HepG2 (cell line): ENCODE measurements around the gene PRR19. TPM values are rescaled to one million over a fixed set of nuclear protein-coding genes. Genes with fewer than 3 reads are reported as not detected.
A peak's percentile ranks its signal among the peaks of the same experiment; 100 is the strongest.

Experiments used
- AGO2 ChIP-seq: fragments of 200-400 bp; formaldehyde crosslinking; optimal IDR thresholded peaks from 2 replicates; pipeline ENCODE3; 2017; ENCODE audit warnings: mild to moderate bottlenecking, low read depth, low read length, moderate library complexity
- HNRNPLL ChIP-seq: fragments of 200-400 bp; formaldehyde crosslinking; IDR thresholded peaks from 2 replicates; pipeline ENCODE4 v1.6.1; 2017; ENCODE audit warnings: mild to moderate bottlenecking, low read depth, low read length; ENCODE audit not compliant: poor library complexity, severe bottlenecking
- NFYB ChIP-seq: sonication (generic); formaldehyde crosslinking; IDR thresholded peaks from 2 replicates; pipeline ENCODE4 v1.4.0; 2020; ENCODE audit warnings: missing genetic modification reagents
- NFYC ChIP-seq: IDR thresholded peaks from 2 replicates; pipeline ENCODE4 v1.6.1; 2016; ENCODE audit warnings: missing genetic modification reagents, missing compliant biosample characterization
- TOPORS ChIP-seq: sonication (generic); formaldehyde crosslinking; IDR thresholded peaks from 2 replicates; pipeline ENCODE4 v1.8.0; 2023; ENCODE audit warnings: mild to moderate bottlenecking, missing genetic modification reagents
- ZNF18 ChIP-seq: sonication (generic); formaldehyde crosslinking; IDR thresholded peaks from 2 replicates; pipeline ENCODE4 v1.8.0; 2022; ENCODE audit warnings: mild to moderate bottlenecking, missing genetic modification reagents; ENCODE audit not compliant: insufficient replicate concordance
- ZNF235 ChIP-seq: sonication (generic); formaldehyde crosslinking; IDR thresholded peaks from 2 replicates; pipeline ENCODE4 v1.8.1; 2023; ENCODE audit warnings: mild to moderate bottlenecking, missing genetic modification reagents, borderline replicate concordance
- ZNF619 ChIP-seq: sonication (generic); formaldehyde crosslinking; IDR thresholded peaks from 2 replicates; pipeline ENCODE4 v1.4.0; 2020; ENCODE audit warnings: mild to moderate bottlenecking, missing genetic modification reagents
- polyA plus RNA-seq, 8 experiments: library from polyadenylated mRNA; depleted of rRNA in 3 of 8; stranded (reverse) in 7 of 8; unstranded in 1 of 8; fragments of >200 nt; fragmentation: Illumina TruSeq in 4 of 8; extraction: Trizol in 4 of 8; gene quantifications; 2 replicates each; pipeline versions ENCODE4 v1.2.1 to v1.2.3, GENCODE V29; 2011 to 2016; ENCODE audit warnings: low read depth in 4 of 8, missing spikeins in 1 of 8, mixed read lengths in 1 of 8; ENCODE audit not compliant: insufficient read depth in 1 of 8
- total RNA-seq, 5 experiments: library from RNA; depleted of rRNA; stranded (reverse); fragments of >200 nt; fragmentation: Illumina TruSeq; extraction: Trizol; gene quantifications; 2 replicates each; pipeline ENCODE4 v1.2.3, GENCODE V29; 2016; ENCODE audit warnings: low read depth in 1 of 5
- TF ChIP-seq, protein P1 (sequence below): fragments of 450-650 bp; IDR thresholded peaks from 2 replicates; pipeline ENCODE4 v1.6.1; 2017; ENCODE audit warnings: mild to moderate bottlenecking
- TF ChIP-seq, protein P2 (sequence below): sonication (generic); formaldehyde crosslinking; IDR thresholded peaks from 2 replicates; pipeline ENCODE4 v1.8.0; 2022; ENCODE audit warnings: mild to moderate bottlenecking, missing genetic modification reagents
- TF ChIP-seq, protein P3 (sequence below): sonication (generic); formaldehyde crosslinking; IDR thresholded peaks from 2 replicates; pipeline ENCODE4 v1.5.1; 2020; ENCODE audit warnings: mild to moderate bottlenecking, missing genetic modification reagents, borderline replicate concordance
- TF ChIP-seq, protein P4 (sequence below): sonication (generic); formaldehyde crosslinking; IDR thresholded peaks from 2 replicates; pipeline ENCODE4 v1.8.0; 2023; ENCODE audit warnings: mild to moderate bottlenecking, missing genetic modification reagents

The PRR19 gene
- total and polyA plus RNA-seq, 2 of the 13 experiments (the other 11 are each of a cell fraction or from before 2014, with no cell fraction given): 0.21 to 0.33 TPM

- TF ChIP-seq, protein P1, sequence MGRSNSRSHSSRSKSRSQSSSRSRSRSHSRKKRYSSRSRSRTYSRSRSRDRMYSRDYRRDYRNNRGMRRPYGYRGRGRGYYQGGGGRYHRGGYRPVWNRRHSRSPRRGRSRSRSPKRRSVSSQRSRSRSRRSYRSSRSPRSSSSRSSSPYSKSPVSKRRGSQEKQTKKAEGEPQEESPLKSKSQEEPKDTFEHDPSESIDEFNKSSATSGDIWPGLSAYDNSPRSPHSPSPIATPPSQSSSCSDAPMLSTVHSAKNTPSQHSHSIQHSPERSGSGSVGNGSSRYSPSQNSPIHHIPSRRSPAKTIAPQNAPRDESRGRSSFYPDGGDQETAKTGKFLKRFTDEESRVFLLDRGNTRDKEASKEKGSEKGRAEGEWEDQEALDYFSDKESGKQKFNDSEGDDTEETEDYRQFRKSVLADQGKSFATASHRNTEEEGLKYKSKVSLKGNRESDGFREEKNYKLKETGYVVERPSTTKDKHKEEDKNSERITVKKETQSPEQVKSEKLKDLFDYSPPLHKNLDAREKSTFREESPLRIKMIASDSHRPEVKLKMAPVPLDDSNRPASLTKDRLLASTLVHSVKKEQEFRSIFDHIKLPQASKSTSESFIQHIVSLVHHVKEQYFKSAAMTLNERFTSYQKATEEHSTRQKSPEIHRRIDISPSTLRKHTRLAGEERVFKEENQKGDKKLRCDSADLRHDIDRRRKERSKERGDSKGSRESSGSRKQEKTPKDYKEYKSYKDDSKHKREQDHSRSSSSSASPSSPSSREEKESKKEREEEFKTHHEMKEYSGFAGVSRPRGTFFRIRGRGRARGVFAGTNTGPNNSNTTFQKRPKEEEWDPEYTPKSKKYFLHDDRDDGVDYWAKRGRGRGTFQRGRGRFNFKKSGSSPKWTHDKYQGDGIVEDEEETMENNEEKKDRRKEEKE: no peak
- TF ChIP-seq HNRNPLL (peak; percentile 38), ZNF18 (no peak), NFYC (no peak), NFYB (CRISPR knock-in tag) (no peak), ZNF619 (CRISPR knock-in tag) (no peak), ZNF235 (CRISPR knock-in tag) (no peak; the same call in 1 of the 2 replicates), AGO2 (peak; percentile 43), TOPORS (no peak)
- TF ChIP-seq, protein P2, sequence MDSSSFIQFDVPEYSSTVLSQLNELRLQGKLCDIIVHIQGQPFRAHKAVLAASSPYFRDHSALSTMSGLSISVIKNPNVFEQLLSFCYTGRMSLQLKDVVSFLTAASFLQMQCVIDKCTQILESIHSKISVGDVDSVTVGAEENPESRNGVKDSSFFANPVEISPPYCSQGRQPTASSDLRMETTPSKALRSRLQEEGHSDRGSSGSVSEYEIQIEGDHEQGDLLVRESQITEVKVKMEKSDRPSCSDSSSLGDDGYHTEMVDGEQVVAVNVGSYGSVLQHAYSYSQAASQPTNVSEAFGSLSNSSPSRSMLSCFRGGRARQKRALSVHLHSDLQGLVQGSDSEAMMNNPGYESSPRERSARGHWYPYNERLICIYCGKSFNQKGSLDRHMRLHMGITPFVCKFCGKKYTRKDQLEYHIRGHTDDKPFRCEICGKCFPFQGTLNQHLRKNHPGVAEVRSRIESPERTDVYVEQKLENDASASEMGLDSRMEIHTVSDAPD (CRISPR knock-in tag): no peak
- TF ChIP-seq, protein P3, sequence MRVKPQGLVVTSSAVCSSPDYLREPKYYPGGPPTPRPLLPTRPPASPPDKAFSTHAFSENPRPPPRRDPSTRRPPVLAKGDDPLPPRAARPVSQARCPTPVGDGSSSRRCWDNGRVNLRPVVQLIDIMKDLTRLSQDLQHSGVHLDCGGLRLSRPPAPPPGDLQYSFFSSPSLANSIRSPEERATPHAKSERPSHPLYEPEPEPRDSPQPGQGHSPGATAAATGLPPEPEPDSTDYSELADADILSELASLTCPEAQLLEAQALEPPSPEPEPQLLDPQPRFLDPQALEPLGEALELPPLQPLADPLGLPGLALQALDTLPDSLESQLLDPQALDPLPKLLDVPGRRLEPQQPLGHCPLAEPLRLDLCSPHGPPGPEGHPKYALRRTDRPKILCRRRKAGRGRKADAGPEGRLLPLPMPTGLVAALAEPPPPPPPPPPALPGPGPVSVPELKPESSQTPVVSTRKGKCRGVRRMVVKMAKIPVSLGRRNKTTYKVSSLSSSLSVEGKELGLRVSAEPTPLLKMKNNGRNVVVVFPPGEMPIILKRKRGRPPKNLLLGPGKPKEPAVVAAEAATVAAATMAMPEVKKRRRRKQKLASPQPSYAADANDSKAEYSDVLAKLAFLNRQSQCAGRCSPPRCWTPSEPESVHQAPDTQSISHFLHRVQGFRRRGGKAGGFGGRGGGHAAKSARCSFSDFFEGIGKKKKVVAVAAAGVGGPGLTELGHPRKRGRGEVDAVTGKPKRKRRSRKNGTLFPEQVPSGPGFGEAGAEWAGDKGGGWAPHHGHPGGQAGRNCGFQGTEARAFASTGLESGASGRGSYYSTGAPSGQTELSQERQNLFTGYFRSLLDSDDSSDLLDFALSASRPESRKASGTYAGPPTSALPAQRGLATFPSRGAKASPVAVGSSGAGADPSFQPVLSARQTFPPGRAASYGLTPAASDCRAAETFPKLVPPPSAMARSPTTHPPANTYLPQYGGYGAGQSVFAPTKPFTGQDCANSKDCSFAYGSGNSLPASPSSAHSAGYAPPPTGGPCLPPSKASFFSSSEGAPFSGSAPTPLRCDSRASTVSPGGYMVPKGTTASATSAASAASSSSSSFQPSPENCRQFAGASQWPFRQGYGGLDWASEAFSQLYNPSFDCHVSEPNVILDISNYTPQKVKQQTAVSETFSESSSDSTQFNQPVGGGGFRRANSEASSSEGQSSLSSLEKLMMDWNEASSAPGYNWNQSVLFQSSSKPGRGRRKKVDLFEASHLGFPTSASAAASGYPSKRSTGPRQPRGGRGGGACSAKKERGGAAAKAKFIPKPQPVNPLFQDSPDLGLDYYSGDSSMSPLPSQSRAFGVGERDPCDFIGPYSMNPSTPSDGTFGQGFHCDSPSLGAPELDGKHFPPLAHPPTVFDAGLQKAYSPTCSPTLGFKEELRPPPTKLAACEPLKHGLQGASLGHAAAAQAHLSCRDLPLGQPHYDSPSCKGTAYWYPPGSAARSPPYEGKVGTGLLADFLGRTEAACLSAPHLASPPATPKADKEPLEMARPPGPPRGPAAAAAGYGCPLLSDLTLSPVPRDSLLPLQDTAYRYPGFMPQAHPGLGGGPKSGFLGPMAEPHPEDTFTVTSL (CRISPR knock-in tag): no peak
- TF ChIP-seq, protein P4, sequence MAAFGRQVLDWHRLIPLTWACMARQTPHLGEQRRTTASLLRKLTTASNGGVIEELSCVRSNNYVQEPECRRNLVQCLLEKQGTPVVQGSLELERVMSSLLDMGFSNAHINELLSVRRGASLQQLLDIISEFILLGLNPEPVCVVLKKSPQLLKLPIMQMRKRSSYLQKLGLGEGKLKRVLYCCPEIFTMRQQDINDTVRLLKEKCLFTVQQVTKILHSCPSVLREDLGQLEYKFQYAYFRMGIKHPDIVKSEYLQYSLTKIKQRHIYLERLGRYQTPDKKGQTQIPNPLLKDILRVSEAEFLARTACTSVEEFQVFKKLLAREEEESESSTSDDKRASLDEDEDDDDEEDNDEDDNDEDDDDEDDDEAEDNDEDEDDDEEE: peak; percentile 61; the same call in 1 of the 2 replicates
These were observed 20.6 kb upstream of the PRR19 start (continued) for GRCh38 chr19:42281146-42281826.
